Measurements from ENCODE around the gene ARHGAP15.

Gene ARHGAP15

GRCh38 chr2:143717053-143717452, 587.8 kb downstream of the ARHGAP15 start:
- no peaks in the 10 kb centered on the region for H3K79me2 ChIP-seq (ENCODE audit: insufficient read depth, low read depth)
- H3K4me1 ChIP-seq (ENCODE audit: low read depth, poor library complexity, severe bottlenecking): no peaks in the 10 kb centered on the region
- H3K27ac ChIP-seq: no peak overlapping the region
- H3K27me3 ChIP-seq (ENCODE audit: insufficient read depth, low read depth): no peaks in the 10 kb centered on the region
- H3K4me3 ChIP-seq (IDR thresholded peaks at IDR 0.05; ENCODE audit: insufficient read depth, low read depth, low read length): no peak overlapping the region
- H3K36me3 ChIP-seq (ENCODE audit: insufficient read depth): no peaks in the 10 kb centered on the region
- no peak for TF ChIP-seq CTCF (conservative IDR thresholded peaks at IDR 0.05; ENCODE audit: low read depth, low read length)
- no peak overlapping the region for H3K9ac ChIP-seq
- no peak overlapping the region for H2AFZ ChIP-seq (ENCODE audit: low read depth)
- H4K20me1 ChIP-seq (ENCODE audit: insufficient read depth): no peaks in the 10 kb centered on the region
- no peak overlapping the region for H3K4me2 ChIP-seq

- TF ChIP-seq CTCF (conservative IDR thresholded peaks at IDR 0.05; ENCODE audit: low read depth, low read length): no peak
- H3K27me3 ChIP-seq (ENCODE audit: insufficient read depth, low read depth): no peaks in the 10 kb centered on the region
- H3K4me1 ChIP-seq (ENCODE audit: low read depth, poor library complexity, severe bottlenecking): no peaks in the 10 kb centered on the region
- H3K79me2 ChIP-seq (ENCODE audit: insufficient read depth, low read depth): no peaks in the 10 kb centered on the region
- H3K4me3 ChIP-seq (IDR thresholded peaks at IDR 0.05; ENCODE audit: insufficient read depth, low read depth, low read length): no peak overlapping the region
- H4K20me1 ChIP-seq (ENCODE audit: insufficient read depth): no peaks in the 10 kb centered on the region
- no peak overlapping the region for H2AFZ ChIP-seq (ENCODE audit: low read depth)
- H3K9ac ChIP-seq: no peak overlapping the region
- H3K4me2 ChIP-seq: no peak overlapping the region
- H3K27ac ChIP-seq: no peak overlapping the region
- no peaks in the 10 kb centered on the region for H3K36me3 ChIP-seq (ENCODE audit: insufficient read depth)
These were observed 588.4 kb downstream of the ARHGAP15 start for GRCh38 chr2:143717536-143718168.

DNA sequence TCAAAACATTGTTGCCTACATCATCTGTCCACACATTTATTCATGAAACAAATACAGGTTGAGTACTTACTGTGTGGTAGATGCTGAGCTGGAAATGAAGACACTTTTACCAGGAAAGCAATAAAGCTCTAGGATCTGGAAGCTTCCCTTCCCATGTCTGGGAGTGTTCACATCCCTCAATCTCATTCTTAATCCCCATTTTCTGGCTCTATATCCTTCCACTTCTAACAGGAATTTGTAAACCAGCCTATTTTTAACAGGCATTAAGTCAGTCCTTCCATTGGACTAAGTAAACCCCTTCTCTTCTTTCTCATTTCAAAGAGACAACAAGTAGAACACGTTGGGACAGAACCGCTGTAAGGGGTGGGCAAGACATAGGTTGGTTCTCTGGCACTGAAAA, 589.5 kb downstream of the ARHGAP15 start:
- Histone ChIP-seq H3K9ac (no peak overlapping the region), H3K4me2 (no peak overlapping the region), H3K4me3 (IDR thresholded peaks at IDR 0.05; ENCODE audit: insufficient read depth, low read depth, low read length) (no peak overlapping the region), H3K27me3 (ENCODE audit: insufficient read depth, low read depth) (no peaks in the 10 kb centered on the region), H3K27ac (no peak overlapping the region), H3K4me1 (ENCODE audit: low read depth, poor library complexity, severe bottlenecking) (no peaks in the 10 kb centered on the region), H4K20me1 (ENCODE audit: insufficient read depth) (no peaks in the 10 kb centered on the region), H3K36me3 (ENCODE audit: insufficient read depth) (no peaks in the 10 kb centered on the region), H2AFZ (ENCODE audit: low read depth) (no peak overlapping the region), H3K79me2 (ENCODE audit: insufficient read depth, low read depth) (no peaks in the 10 kb centered on the region)
- TF ChIP-seq CTCF (conservative IDR thresholded peaks at IDR 0.05; ENCODE audit: low read depth, low read length): no peak

GRCh38 chr2:143719406-143719805, 590.2 kb downstream of the ARHGAP15 start:
- no peak overlapping the region for H2AFZ ChIP-seq (ENCODE audit: low read depth)
- no peaks in the 10 kb centered on the region for H3K79me2 ChIP-seq (ENCODE audit: insufficient read depth, low read depth)
- no peaks in the 10 kb centered on the region for H3K4me1 ChIP-seq (ENCODE audit: low read depth, poor library complexity, severe bottlenecking)
- H3K4me3 ChIP-seq (IDR thresholded peaks at IDR 0.05; ENCODE audit: insufficient read depth, low read depth, low read length): no peak overlapping the region
- no peak overlapping the region for H3K9ac ChIP-seq
- H4K20me1 ChIP-seq (ENCODE audit: insufficient read depth): no peaks in the 10 kb centered on the region
- no peak overlapping the region for H3K4me2 ChIP-seq
- no peaks in the 10 kb centered on the region for H3K36me3 ChIP-seq (ENCODE audit: insufficient read depth)
- H3K27ac ChIP-seq: no peak overlapping the region
- H3K27me3 ChIP-seq (ENCODE audit: insufficient read depth, low read depth): no peaks in the 10 kb centered on the region
- no peak for TF ChIP-seq CTCF (conservative IDR thresholded peaks at IDR 0.05; ENCODE audit: low read depth, low read length)

Measured in KMS-11 (cell line).